GM19372 (cell line): ENCODE measurements around the gene KLHL29.

Source experiments
- ATAC-seq: cut with Tn5 transposase; IDR thresholded peaks from one replicate; pipeline ENCODE4 v1.9.1; 2021; ENCODE audit warnings: mild to moderate bottlenecking, low read depth, moderate library complexity; ENCODE audit not compliant: unreplicated experiment

Gene KLHL29

GRCh38 chr2:23659773-23660172 is 274.8 kb downstream of the KLHL29 start:
- ATAC-seq, result no peak

GRCh38 chr2:23660237-23660636 is 275.3 kb downstream of the KLHL29 start:
- ATAC-seq, result no peak

- no peak for ATAC-seq
These were observed 276.5 kb downstream of the KLHL29 start for GRCh38 chr2:23661276-23662050.

- no peak for ATAC-seq
These were observed 277.5 kb downstream of the KLHL29 start for GRCh38 chr2:23662466-23662865.

- ATAC-seq, result no peak
These were observed 278.3 kb downstream of the KLHL29 start for GRCh38 chr2:23662941-23663920.

GRCh38 chr2:23664066-23664788 is 279.2 kb downstream of the KLHL29 start:
- no peak for ATAC-seq

- no peak for ATAC-seq
These were observed 281.4 kb downstream of the KLHL29 start for GRCh38 chr2:23666241-23666979.

- ATAC-seq, result no peak
These were observed 282.0 kb downstream of the KLHL29 start for GRCh38 chr2:23666980-23667357.

GRCh38 chr2:23668756-23669304 is 283.9 kb downstream of the KLHL29 start:
- no peak for ATAC-seq

- ATAC-seq, result no peak
These were observed 284.6 kb downstream of the KLHL29 start for GRCh38 chr2:23669413-23670244.

GRCh38 chr2:23670245-23670592 is 285.2 kb downstream of the KLHL29 start:
- no peak for ATAC-seq

- ATAC-seq, result no peak
These were observed 288.1 kb downstream of the KLHL29 start for GRCh38 chr2:23673082-23673481.

- ATAC-seq, result no peak
These were observed 289.1 kb downstream of the KLHL29 start for GRCh38 chr2:23673830-23674679.

- no peak for ATAC-seq
These were observed 290.5 kb downstream of the KLHL29 start for GRCh38 chr2:23675506-23675905.

GRCh38 chr2:23677836-23678235 is 292.9 kb downstream of the KLHL29 start:
- no peak for ATAC-seq

- ATAC-seq, result no peak
These were observed 294.1 kb downstream of the KLHL29 start for GRCh38 chr2:23679044-23679443.

- no peak for ATAC-seq
These were observed 296.0 kb downstream of the KLHL29 start for GRCh38 chr2:23680951-23681350.
